GM23248 (cell line): Measurements from ENCODE around the gene ASAH2. TPM values are rescaled to one million over a fixed set of nuclear protein-coding genes. Genes with fewer than 3 reads are reported as not detected.

Source experiments
- DNase-seq: peaks from one replicate; pipeline ENCODE4 v3.0.0-alpha.2; 2015
- H2AFZ ChIP-seq: fragments of 200-600 bp; sonication (generic); 2 replicates; pipeline ENCODE4 v1.6.1; 2016; ENCODE audit warnings: antibody characterized with exemption
- H3F3A ChIP-seq: fragments of 200-600 bp; sonication (generic); 2 replicates; pipeline ENCODE4 v1.6.1; 2016; ENCODE audit warnings: mild to moderate bottlenecking, antibody characterized with exemption, mixed run types; ENCODE audit not compliant: insufficient read depth
- H3K27ac ChIP-seq: fragments of 200-600 bp; sonication (generic); 2 replicates; pipeline ENCODE4 v1.5.1; 2016; ENCODE audit warnings: mild to moderate bottlenecking
- H3K27me3 ChIP-seq: fragments of 200-600 bp; sonication (generic); replicated peaks from 2 replicates; pipeline ENCODE4 v1.6.1; 2016; ENCODE audit warnings: mild to moderate bottlenecking; ENCODE audit not compliant: insufficient read depth
- H3K36me3 ChIP-seq: fragments of 200-600 bp; sonication (generic); 2 replicates; pipeline ENCODE4 v1.6.1; 2016; ENCODE audit warnings: low read depth, mild to moderate bottlenecking
- H3K4me1 ChIP-seq: fragments of 200-600 bp; sonication (generic); 2 replicates; pipeline ENCODE4 v1.6.1; 2016; ENCODE audit warnings: mild to moderate bottlenecking; ENCODE audit not compliant: insufficient read depth
- H3K4me2 ChIP-seq: fragments of 200-600 bp; sonication (generic); one replicate; pipeline ENCODE4 v1.6.1; 2016; ENCODE audit warnings: mild to moderate bottlenecking; ENCODE audit not compliant: unreplicated experiment
- H3K4me3 ChIP-seq: fragments of 200-600 bp; sonication (generic); 2 replicates; pipeline ENCODE4 v1.5.1; 2016; ENCODE audit warnings: mild to moderate bottlenecking
- H3K79me2 ChIP-seq: fragments of 200-600 bp; sonication (generic); 2 replicates; pipeline ENCODE4 v1.6.1; 2016; ENCODE audit warnings: mild to moderate bottlenecking; ENCODE audit not compliant: insufficient read depth
- H3K9ac ChIP-seq: fragments of 200-600 bp; sonication (generic); 2 replicates; pipeline ENCODE4 v1.6.1; 2016; ENCODE audit warnings: mild to moderate bottlenecking
- H3K9me2 ChIP-seq: fragments of 200-600 bp; sonication (generic); 2 replicates; pipeline ENCODE4 v1.6.1; 2016; ENCODE audit warnings: mixed run types, mild to moderate bottlenecking, moderate library complexity; ENCODE audit not compliant: insufficient read depth
- H3K9me3 ChIP-seq: fragments of 200-600 bp; sonication (generic); one replicate; pipeline ENCODE4 v1.6.1; 2017; ENCODE audit warnings: low read depth
- H4K20me1 ChIP-seq: fragments of 200-600 bp; sonication (generic); 2 replicates; pipeline ENCODE4 v1.6.0; 2016; ENCODE audit not compliant: insufficient read depth
- EZH2 ChIP-seq: fragments of 200-600 bp; sonication (generic); IDR thresholded peaks from 2 replicates; pipeline ENCODE4 v1.6.1; 2018; ENCODE audit warnings: antibody characterized with exemption, mild to moderate bottlenecking; ENCODE audit not compliant: insufficient read depth, poor library complexity, severe bottlenecking
- EZH2phosphoT487 ChIP-seq: fragments of 200-600 bp; sonication (generic); IDR thresholded peaks from 2 replicates; pipeline ENCODE4 v1.6.1; 2018; ENCODE audit warnings: antibody characterized with exemption, moderate library complexity, mild to moderate bottlenecking, low read depth; ENCODE audit not compliant: insufficient read depth
- WGBS, 2 experiments: methylation state at CpG; one replicate each; pipeline ENCODE4 v1.1.6; 2015 to 2017; ENCODE audit warnings: low lambda C conversion rate in 2 of 2, low coverage in 1 of 2; ENCODE audit errors: missing lambda C conversion rate in 2 of 2; 5-methylcytosine and 5-hydroxymethylcytosine counted together
- in situ Hi-C: fragments of 300-500 bp; cut with MboI; formaldehyde crosslinking; loops from 2 replicates; pipeline ENCODE4 v1.15.0; 2020
- polyA plus RNA-seq: library from polyadenylated mRNA; unstranded; fragments of >200 nt; fragmentation: Nextera tagmentation; extraction: Ambion mirVana; gene quantifications from 2 replicates; pipeline ENCODE4 v1.2.1, GENCODE V29; 2016
- total RNA-seq: library from RNA; depleted of rRNA; stranded (reverse); fragments of >200 nt; shearing (Covaris generic); gene quantifications from 2 replicates; pipeline ENCODE4 v1.2.3, GENCODE V29; 2014

The ASAH2 gene
- total and polyA plus RNA-seq, 2 experiments from 2014 or later = 1.8 to 3.5 TPM

- Histone ChIP-seq H3K36me3 (no peaks in the 10 kb centered on the region), H3K27me3 (peaks cover 42% of the 10 kb centered on the region), H3K4me3 (no peak overlapping the region), H3K9me3 (no peaks in the 10 kb centered on the region), H3K9ac (no peak overlapping the region), H4K20me1 (no peaks in the 10 kb centered on the region), H3K4me2 (no peak overlapping the region), H2AFZ (no peak overlapping the region), H3K9me2 (no peaks in the 10 kb centered on the region), H3K27ac (no peak overlapping the region), H3K4me1 (no peaks in the 10 kb centered on the region), H3K79me2 (no peaks in the 10 kb centered on the region), H3F3A (no peaks in the 10 kb centered on the region)
- TF ChIP-seq EZH2 (no peak), EZH2phosphoT487 (no peak)
- in situ Hi-C loops = no loop called here
- no peak for DNase-seq
These were observed 19.1 kb downstream of the ASAH2 start for GRCh38 chr10:50232261-50232639.

GRCh38 chr10:50231515-50232260 is 19.6 kb downstream of the ASAH2 start:
- TF ChIP-seq EZH2phosphoT487 = no peak
- TF ChIP-seq EZH2 = no peak
- no peak for DNase-seq
- in situ Hi-C loops = no loop called here
- Histone ChIP-seq H3K36me3 (no peaks in the 10 kb centered on the region), H2AFZ (no peak overlapping the region), H3K9me2 (no peaks in the 10 kb centered on the region), H3K4me1 (no peaks in the 10 kb centered on the region), H3K27me3 (peaks cover 42% of the 10 kb centered on the region), H3K9ac (no peak overlapping the region), H3K27ac (no peak overlapping the region), H3K4me3 (no peak overlapping the region), H4K20me1 (no peaks in the 10 kb centered on the region), H3F3A (no peaks in the 10 kb centered on the region), H3K79me2 (no peaks in the 10 kb centered on the region), H3K9me3 (no peaks in the 10 kb centered on the region), H3K4me2 (no peak overlapping the region)

- 32 to 47% methylated on average over 1 of the region's 1 CpG for WGBS, 2 experiments
- Histone ChIP-seq H3K79me2 (no peaks in the 10 kb centered on the region), H3K4me3 (no peak overlapping the region), H2AFZ (no peak overlapping the region), H3K36me3 (no peaks in the 10 kb centered on the region), H3K4me1 (no peaks in the 10 kb centered on the region), H3K9me3 (no peaks in the 10 kb centered on the region), H3K27ac (no peak overlapping the region), H3F3A (no peaks in the 10 kb centered on the region), H4K20me1 (no peaks in the 10 kb centered on the region), H3K27me3 (peaks cover 24% of the 10 kb centered on the region), H3K4me2 (no peak overlapping the region), H3K9ac (no peak overlapping the region), H3K9me2 (no peaks in the 10 kb centered on the region)
- in situ Hi-C loops = no loop called here
- TF ChIP-seq EZH2phosphoT487 = no peak
- TF ChIP-seq EZH2 = no peak
- no peak for DNase-seq
These were observed 21.9 kb downstream of the ASAH2 start for GRCh38 chr10:50229460-50229859.

- 75 to 87% methylated on average over 4 of the region's 4 CpGs for WGBS, 2 experiments
- in situ Hi-C loops = no loop called here
- no peaks in the 10 kb centered on the region for H3F3A ChIP-seq
- H3K9ac ChIP-seq = no peak overlapping the region
- H3K36me3 ChIP-seq = no peaks in the 10 kb centered on the region
- TF ChIP-seq EZH2 (no peak), EZH2phosphoT487 (no peak)
- H3K79me2 ChIP-seq = no peaks in the 10 kb centered on the region
- no peaks in the 10 kb centered on the region for H3K4me1 ChIP-seq
- no peak overlapping the region for H3K4me2 ChIP-seq
- H3K27ac ChIP-seq = no peak overlapping the region
- no peak overlapping the region for H3K4me3 ChIP-seq
- peaks cover 16% of the 10 kb centered on the region for H3K27me3 ChIP-seq
- H3K9me2 ChIP-seq = no peaks in the 10 kb centered on the region
- no peak for DNase-seq
- no peak overlapping the region for H2AFZ ChIP-seq
- no peaks in the 10 kb centered on the region for H4K20me1 ChIP-seq
- H3K9me3 ChIP-seq = no peaks in the 10 kb centered on the region
These were observed 22.6 kb downstream of the ASAH2 start for GRCh38 chr10:50228672-50229071.

- Histone ChIP-seq H3K4me3 (no peak overlapping the region), H3K79me2 (no peaks in the 10 kb centered on the region), H3K27ac (no peak overlapping the region), H2AFZ (no peak overlapping the region), H3K9ac (no peak overlapping the region), H4K20me1 (no peaks in the 10 kb centered on the region), H3K9me2 (no peaks in the 10 kb centered on the region), H3K27me3 (peaks cover 10% of the 10 kb centered on the region), H3K36me3 (no peaks in the 10 kb centered on the region), H3F3A (no peaks in the 10 kb centered on the region), H3K4me2 (no peak overlapping the region), H3K9me3 (no peaks in the 10 kb centered on the region), H3K4me1 (no peaks in the 10 kb centered on the region)
- in situ Hi-C loops = no loop called here
- no peak for DNase-seq
- 86 to 96% methylated on average over 1 of the region's 1 CpG for WGBS, 2 experiments
- no peak for TF ChIP-seq EZH2
- TF ChIP-seq EZH2phosphoT487 = no peak
These were observed 24.7 kb downstream of the ASAH2 start for GRCh38 chr10:50226610-50227009.
